Measurements from ENCODE around the gene SMU1.
"Not testable (repeated sequence)": the region's sequence is repeated elsewhere in the genome, so short reads cannot be mapped to it uniquely, and the experiment has no call there.

SMU1 gene

GRCh38 chr9:33011831-33012230 is 64.6 kb downstream of the SMU1 start:
- Histone ChIP-seq H3F3A (ENCODE audit: low read depth) (no peaks in the 10 kb centered on the region), H3K9ac (ENCODE audit: low read depth, low read length, poor library complexity, severe bottlenecking) (no peak overlapping the region), H3K36me3 (ENCODE audit: insufficient read depth, low read length) (no peaks in the 10 kb centered on the region), H4K20me1 (ENCODE audit: insufficient read depth, low read length, poor library complexity, severe bottlenecking) (no peaks in the 10 kb centered on the region), H3K4me2 (ENCODE audit: low read depth, low read length, poor library complexity, severe bottlenecking) (no peak overlapping the region), H3K4me1 (ENCODE audit: insufficient read depth, low read length, poor library complexity, severe bottlenecking) (no peaks in the 10 kb centered on the region), H3K9me2 (replicated peaks; ENCODE audit: low read depth, low read length) (no peaks in the 10 kb centered on the region), H3K4me3 (ENCODE audit: low read length, poor library complexity, severe bottlenecking) (no peak overlapping the region), H2AFZ (ENCODE audit: low read length) (no peak overlapping the region), H3K79me2 (ENCODE audit: insufficient read depth, low read length) (no peaks in the 10 kb centered on the region), H3K9me3 (ENCODE audit: insufficient read depth, low read depth, low read length) (no peaks in the 10 kb centered on the region), H3K27me3 (ENCODE audit: insufficient read depth, low read length, poor library complexity, severe bottlenecking) (no peaks in the 10 kb centered on the region)
- no peak for TF ChIP-seq EZH2phosphoT487 (IDR thresholded peaks at IDR 0.05; ENCODE audit: borderline replicate concordance)
- TF ChIP-seq CTCF (conservative IDR thresholded peaks at IDR 0.05; ENCODE audit: low read length): no peak

- Histone ChIP-seq H3K9me3 (ENCODE audit: insufficient read depth, low read depth, low read length) (no peaks in the 10 kb centered on the region), H3K9me2 (replicated peaks; ENCODE audit: low read depth, low read length) (no peaks in the 10 kb centered on the region), H3K9ac (ENCODE audit: low read depth, low read length, poor library complexity, severe bottlenecking) (no peak overlapping the region), H3K79me2 (ENCODE audit: insufficient read depth, low read length) (no peaks in the 10 kb centered on the region), H3K4me3 (ENCODE audit: low read length, poor library complexity, severe bottlenecking) (no peak overlapping the region), H3F3A (ENCODE audit: low read depth) (no peaks in the 10 kb centered on the region), H4K20me1 (ENCODE audit: insufficient read depth, low read length, poor library complexity, severe bottlenecking) (no peaks in the 10 kb centered on the region), H3K36me3 (ENCODE audit: insufficient read depth, low read length) (no peaks in the 10 kb centered on the region), H3K4me1 (ENCODE audit: insufficient read depth, low read length, poor library complexity, severe bottlenecking) (no peaks in the 10 kb centered on the region), H3K27me3 (ENCODE audit: insufficient read depth, low read length, poor library complexity, severe bottlenecking) (no peaks in the 10 kb centered on the region), H2AFZ (ENCODE audit: low read length) (no peak overlapping the region), H3K4me2 (ENCODE audit: low read depth, low read length, poor library complexity, severe bottlenecking) (no peak overlapping the region)
- TF ChIP-seq CTCF (conservative IDR thresholded peaks at IDR 0.05; ENCODE audit: low read length): no peak
- TF ChIP-seq EZH2phosphoT487 (IDR thresholded peaks at IDR 0.05; ENCODE audit: borderline replicate concordance): no peak
These were observed 68.7 kb downstream of the SMU1 start for GRCh38 chr9:33007755-33008154.

- H3K36me3 ChIP-seq (ENCODE audit: insufficient read depth, low read length); H3K27me3 ChIP-seq (ENCODE audit: insufficient read depth, low read length, poor library complexity, severe bottlenecking); H3K9me2 ChIP-seq (replicated peaks; ENCODE audit: low read depth, low read length); H3K4me3 ChIP-seq (ENCODE audit: low read length, poor library complexity, severe bottlenecking); H3K4me2 ChIP-seq (ENCODE audit: low read depth, low read length, poor library complexity, severe bottlenecking); H3K9me3 ChIP-seq (ENCODE audit: insufficient read depth, low read depth, low read length); H3F3A ChIP-seq (ENCODE audit: low read depth); H2AFZ ChIP-seq (ENCODE audit: low read length); H3K9ac ChIP-seq (ENCODE audit: low read depth, low read length, poor library complexity, severe bottlenecking); H4K20me1 ChIP-seq (ENCODE audit: insufficient read depth, low read length, poor library complexity, severe bottlenecking); H3K4me1 ChIP-seq (ENCODE audit: insufficient read depth, low read length, poor library complexity, severe bottlenecking): not testable (repeated sequence)
- H3K79me2 ChIP-seq (ENCODE audit: insufficient read depth, low read length): peaks cover 13% of the 10 kb centered on the region; the same call in 1 of the 2 replicates
These were observed 71.1 kb downstream of the SMU1 start for GRCh38 chr9:33005335-33005734.

- not testable (repeated sequence) for H3K27me3 ChIP-seq (ENCODE audit: insufficient read depth, low read length, poor library complexity, severe bottlenecking); H2AFZ ChIP-seq (ENCODE audit: low read length); H4K20me1 ChIP-seq (ENCODE audit: insufficient read depth, low read length, poor library complexity, severe bottlenecking); H3F3A ChIP-seq (ENCODE audit: low read depth); H3K9me3 ChIP-seq (ENCODE audit: insufficient read depth, low read depth, low read length); H3K4me1 ChIP-seq (ENCODE audit: insufficient read depth, low read length, poor library complexity, severe bottlenecking); H3K36me3 ChIP-seq (ENCODE audit: insufficient read depth, low read length); H3K9me2 ChIP-seq (replicated peaks; ENCODE audit: low read depth, low read length)
- H3K9ac ChIP-seq (ENCODE audit: low read depth, low read length, poor library complexity, severe bottlenecking): peak overlapping the region; percentile 87
- peak overlapping the region; percentile 95 for H3K4me2 ChIP-seq (ENCODE audit: low read depth, low read length, poor library complexity, severe bottlenecking)
- peaks cover 30% of the 10 kb centered on the region; the same call in 1 of the 2 replicates for H3K79me2 ChIP-seq (ENCODE audit: insufficient read depth, low read length)
- peak overlapping the region; percentile 99 for H3K4me3 ChIP-seq (ENCODE audit: low read length, poor library complexity, severe bottlenecking)
These were observed 75.8 kb downstream of the SMU1 start for GRCh38 chr9:33000682-33001055.
